ENCODE results near the gene ZFAND6.

- TF ChIP-seq POLR2A (IDR thresholded peaks at IDR 0.05) (no peak), CTCF (IDR thresholded peaks at IDR 0.05) (no peak), POLR2AphosphoS5 (IDR thresholded peaks at IDR 0.05) (no peak)
These were observed 33.2 kb upstream of the ZFAND6 start for GRCh38 chr15:80026310-80026709.

Measured in breast epithelium (tissue), 3 donors.